ENCODE data around the gene ACSL4. TPM values are rescaled to one million over a fixed set of nuclear protein-coding genes. Genes with fewer than 3 reads are reported as not detected.

The ACSL4 gene
- 10 to 100 TPM; 31.3 to 47.9 TPM for total RNA-seq
- polyA plus RNA-seq (2013, experiment 1 of 2): 33.0 TPM
- 34.9 TPM for polyA plus RNA-seq (2013, experiment 2 of 2)
- long read RNA-seq, experiment 1, partial matches to known transcripts: 0 of 12 reads
- long read RNA-seq, experiment 1, other reads (novel, unspliced or antisense): 12 of 12 reads
- long read RNA-seq, experiment 2, full-length matches to known transcripts: 4 of 60 reads
- long read RNA-seq, experiment 2, partial matches to known transcripts: 12 of 60 reads
- long read RNA-seq, experiment 2, other reads (novel, unspliced or antisense): 44 of 60 reads
- long read RNA-seq, experiment 3, full-length matches to known transcripts: 19 of 198 reads
- long read RNA-seq, experiment 3, partial matches to known transcripts: 48 of 198 reads
- long read RNA-seq, experiment 3, other reads (novel, unspliced or antisense): 131 of 198 reads
- long read RNA-seq, experiment 4, partial matches to known transcripts: 16 of 23 reads
- long read RNA-seq, experiment 4, other reads (novel, unspliced or antisense): 7 of 23 reads

GRCh38 chrX:109732807-109733612 is at the start of gene ACSL4:
Gene ACSL4 (minus strand): TSS chrX:109733257. CDS start chrX:109683363, 49,894 bp downstream.
- TF ChIP-seq, protein P1, sequence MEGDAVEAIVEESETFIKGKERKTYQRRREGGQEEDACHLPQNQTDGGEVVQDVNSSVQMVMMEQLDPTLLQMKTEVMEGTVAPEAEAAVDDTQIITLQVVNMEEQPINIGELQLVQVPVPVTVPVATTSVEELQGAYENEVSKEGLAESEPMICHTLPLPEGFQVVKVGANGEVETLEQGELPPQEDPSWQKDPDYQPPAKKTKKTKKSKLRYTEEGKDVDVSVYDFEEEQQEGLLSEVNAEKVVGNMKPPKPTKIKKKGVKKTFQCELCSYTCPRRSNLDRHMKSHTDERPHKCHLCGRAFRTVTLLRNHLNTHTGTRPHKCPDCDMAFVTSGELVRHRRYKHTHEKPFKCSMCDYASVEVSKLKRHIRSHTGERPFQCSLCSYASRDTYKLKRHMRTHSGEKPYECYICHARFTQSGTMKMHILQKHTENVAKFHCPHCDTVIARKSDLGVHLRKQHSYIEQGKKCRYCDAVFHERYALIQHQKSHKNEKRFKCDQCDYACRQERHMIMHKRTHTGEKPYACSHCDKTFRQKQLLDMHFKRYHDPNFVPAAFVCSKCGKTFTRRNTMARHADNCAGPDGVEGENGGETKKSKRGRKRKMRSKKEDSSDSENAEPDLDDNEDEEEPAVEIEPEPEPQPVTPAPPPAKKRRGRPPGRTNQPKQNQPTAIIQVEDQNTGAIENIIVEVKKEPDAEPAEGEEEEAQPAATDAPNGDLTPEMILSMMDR (conservative IDR thresholded peaks at IDR 0.05): no peak

DNA sequence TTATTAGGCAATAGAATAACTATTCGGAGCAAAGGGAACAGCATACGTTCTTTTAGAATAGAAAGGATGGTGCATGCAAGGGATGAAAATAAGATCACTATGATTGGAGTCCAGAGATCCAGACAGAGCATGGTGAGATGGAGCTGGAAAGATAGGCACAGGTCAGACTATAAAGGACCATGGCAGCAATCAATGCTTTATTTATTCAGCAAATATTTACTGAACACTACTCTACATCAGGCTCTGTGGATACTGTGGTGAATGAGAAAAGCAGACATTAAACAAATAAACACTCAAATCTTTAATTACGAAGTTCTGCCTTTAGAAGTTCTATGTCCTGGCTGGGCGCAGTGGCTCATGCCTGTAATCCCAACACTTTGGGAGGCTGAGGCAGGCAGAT is 44.7 kb upstream of the ACSL4 start:
- Mint-ChIP-seq H3K9me3 (no peaks in the 10 kb centered on the region), H3K4me1 (peaks cover 4% of the 10 kb centered on the region), H3K27me3 (ENCODE audit: insufficient read depth) (no peaks in the 10 kb centered on the region), H3K36me3 (ENCODE audit: low read depth) (no peaks in the 10 kb centered on the region), H3K27ac (no peak overlapping the region), H3K4me3 (no peak overlapping the region)
- Histone ChIP-seq H3K27ac (ENCODE audit: low read depth, low read length) (no peak overlapping the region), H3K9ac (ENCODE audit: extremely low read depth, low read length, poor library complexity, severe bottlenecking) (no peak overlapping the region), H3K4me3 (ENCODE audit: low read length) (no peak overlapping the region), H3K36me3 (ENCODE audit: control insufficient read depth, insufficient read depth, low read length) (no peaks in the 10 kb centered on the region), H3K9me3 (ENCODE audit: control insufficient read depth, low read length) (no peaks in the 10 kb centered on the region), H3K4me1 (ENCODE audit: control insufficient read depth, insufficient read depth, low read length) (no peaks in the 10 kb centered on the region), H3K27me3 (ENCODE audit: control insufficient read depth, insufficient read depth, low read length, poor library complexity, severe bottlenecking) (no peaks in the 10 kb centered on the region)
- no peak for DNase-seq
- TF ChIP-seq, protein P1 (conservative IDR thresholded peaks at IDR 0.05): no peak
- WGBS, 2 experiments (ENCODE audit: insufficient coverage in 1 of 2, insufficient read length in 1 of 2): 89 to 96% methylated on average over 3 to 4 of the region's 4 CpGs

More at GRCh38 chrX:109732807-109733612, at the start of gene ACSL4:
- H3K27me3 ChIP-seq (ENCODE audit: control insufficient read depth, insufficient read depth, low read length, poor library complexity, severe bottlenecking): no peaks in the 10 kb centered on the region
- Mint-ChIP-seq H3K9me3 (no peaks in the 10 kb centered on the region), H3K36me3 (ENCODE audit: low read depth) (peaks cover 6% of the 10 kb centered on the region), H3K4me3 (peak within 1 kb of the TSS; percentile 97), H3K27ac (peak within 1 kb of the TSS; percentile 98), H3K4me1 (peaks cover 13% of the 10 kb centered on the region), H3K27me3 (ENCODE audit: insufficient read depth) (peaks cover 25% of the 10 kb centered on the region)
- H3K9ac ChIP-seq (ENCODE audit: extremely low read depth, low read length, poor library complexity, severe bottlenecking): peak within 1 kb of the TSS; percentile 44
- peak within 1 kb of the TSS; percentile 38 for H3K27ac ChIP-seq (ENCODE audit: low read depth, low read length)
- 0% methylated on average over 4 to 89 of the region's 89 CpGs for WGBS, 2 experiments (ENCODE audit: insufficient coverage in 1 of 2, insufficient read length in 1 of 2)
- H3K9me3 ChIP-seq (ENCODE audit: control insufficient read depth, low read length): no peaks in the 10 kb centered on the region
- DNase-seq: peak; percentile 91
- no peaks in the 10 kb centered on the region for H3K4me1 ChIP-seq (ENCODE audit: control insufficient read depth, insufficient read depth, low read length)
- peak within 1 kb of the TSS; percentile 94 for H3K4me3 ChIP-seq (ENCODE audit: low read length)
- H3K36me3 ChIP-seq (ENCODE audit: control insufficient read depth, insufficient read depth, low read length): no peaks in the 10 kb centered on the region

GRCh38 chrX:109776986-109777385 is 43.9 kb upstream of the ACSL4 start:
- 98% methylated on average over 3 of the region's 4 CpGs; no CpG with 5 or more reads in 1 of the 2 experiments for WGBS, 2 experiments (ENCODE audit: insufficient coverage in 1 of 2, insufficient read length in 1 of 2)
- no peak for DNase-seq
- Histone ChIP-seq H3K4me3 (ENCODE audit: low read length) (no peak overlapping the region), H3K9ac (ENCODE audit: extremely low read depth, low read length, poor library complexity, severe bottlenecking) (no peak overlapping the region), H3K4me1 (ENCODE audit: control insufficient read depth, insufficient read depth, low read length) (no peaks in the 10 kb centered on the region), H3K27ac (ENCODE audit: low read depth, low read length) (no peak overlapping the region), H3K27me3 (ENCODE audit: control insufficient read depth, insufficient read depth, low read length, poor library complexity, severe bottlenecking) (no peaks in the 10 kb centered on the region), H3K9me3 (ENCODE audit: control insufficient read depth, low read length) (no peaks in the 10 kb centered on the region), H3K36me3 (ENCODE audit: control insufficient read depth, insufficient read depth, low read length) (no peaks in the 10 kb centered on the region)
- Mint-ChIP-seq H3K9me3 (no peaks in the 10 kb centered on the region), H3K27ac (no peak overlapping the region), H3K4me1 (peaks cover 2% of the 10 kb centered on the region), H3K36me3 (ENCODE audit: low read depth) (no peaks in the 10 kb centered on the region), H3K4me3 (no peak overlapping the region), H3K27me3 (ENCODE audit: insufficient read depth) (no peaks in the 10 kb centered on the region)
- TF ChIP-seq, protein P1 (conservative IDR thresholded peaks at IDR 0.05): no peak
